Psoas muscle (tissue), 8 donors: ENCODE data around the gene RAVER1. TPM values are rescaled to one million over a fixed set of nuclear protein-coding genes. Genes with fewer than 3 reads are reported as not detected.

Experiments used
- ATAC-seq, 4 donors: fragments of 200-7000 bp; cut with Tn5 transposase; one replicate each; pipeline ENCODE4 v1.9.1; 2020; ENCODE audit warnings: moderate library complexity in 3 of 4, mild to moderate bottlenecking in 2 of 4
- DNase-seq, 2 donors: peaks; one replicate each; pipeline ENCODE4 v3.0.0-alpha.2; 2020
- H3K27ac ChIP-seq: fragments of 200-600 bp; one replicate; pipeline ENCODE4 v1.8.0; 2022
- H3K27me3 ChIP-seq, 3 donors: fragments of 200-600 bp in 1 of 3; one replicate each; pipeline versions ENCODE4 v1.6.1 to v1.8.0; 2013 to 2022; ENCODE audit warnings: low read length in 2 of 3, mild to moderate bottlenecking in 2 of 3, moderate library complexity in 1 of 3; ENCODE audit not compliant: insufficient read depth in 3 of 3
- H3K36me3 ChIP-seq, 2 donors: fragments of 200-600 bp in 1 of 2; one replicate each; pipeline versions ENCODE4 v1.6.1 to v1.8.0; 2013 to 2022; ENCODE audit warnings: low read depth in 1 of 2, mild to moderate bottlenecking in 1 of 2, moderate library complexity in 1 of 2; ENCODE audit not compliant: insufficient read depth in 1 of 2
- H3K4me1 ChIP-seq: fragments of 200-600 bp; one replicate; pipeline ENCODE4 v1.8.0; 2022
- H3K4me3 ChIP-seq: fragments of 200-600 bp; one replicate; pipeline ENCODE4 v1.8.0; 2022; ENCODE audit warnings: mild to moderate bottlenecking
- H3K9me3 ChIP-seq: fragments of 200-600 bp; one replicate; pipeline ENCODE4 v1.8.0; 2022
- CTCF ChIP-seq: fragments of 200-600 bp; IDR thresholded peaks from one replicate; pipeline ENCODE4 v1.8.0; 2022; ENCODE audit warnings: antibody characterized with exemption
- WGBS, 3 donors: extraction: QIAGEN DNeasy Blood & Tissue Kit; methylation state at CpG; one replicate each; pipeline versions ENCODE4 v1.1.6 to v1.1.7; 2013; 5-methylcytosine and 5-hydroxymethylcytosine counted together
- intact Hi-C, 2 donors: fragments of 100-400 bp; cut with DNase I; formaldehyde crosslinking; loops; one replicate each; pipeline versions ENCODE4 v1.11.0 to v1.14.2; 2022
- polyA plus RNA-seq, 3 donors: library from polyadenylated mRNA; stranded (reverse); fragments of 200-250 nt; gene quantifications; one replicate each; pipeline ENCODE4 v1.2.3, GENCODE V29; 2013
- total RNA-seq, 4 donors: library from RNA; stranded (reverse); fragmentation: NEBNext Ultra II Directional in 2 of 4; extraction: Animal tissue kit (Norgen Biotek cat#: 25700) in 2 of 4; gene quantifications; one replicate each; pipeline versions ENCODE4 v1.2.1 to v1.2.4, GENCODE V29; 2021 to 2023
- donor health status: healthy with polysubstance abuse.
- donor health status: DM: no; HTN: no; CAD: no; lungs with moderate emphysema.
- donor health status: Bipolar disorder and iron deficiency.
- donor health status: healthy.
- donor health status: DM: yes; HTN: yes; CAD: no.
- donor health status: DM: no; HTN: no; CAD: no.
- donor health status: DM: no; HTN: no; CAD: no.
- donor health status: DM: yes; HTN: yes; CAD: no.

The RAVER1 gene
- total and polyA plus RNA-seq, 7 donors = 4.3 to 11.2 (median 8.2) TPM

GRCh38 chr19:10305139-10305806 is 28.1 kb downstream of the RAVER1 start:
- intact Hi-C loops = no loop called here
- 76 to 79% (median 77%) methylated on average over 17 of the region's 17 CpGs for WGBS, 3 donors
- Histone ChIP-seq H3K27ac (no peak overlapping the region), H3K4me3 (no peak overlapping the region), H3K9me3 (no peaks in the 10 kb centered on the region), H3K27me3 (peaks cover 0 to 4% (median 0%) of the 10 kb centered on the region in 3 donors), H3K36me3 (peaks cover 0 to 13% of the 10 kb centered on the region in 2 donors), H3K4me1 (no peaks in the 10 kb centered on the region)
- ATAC-seq (peak in 1 of 4 donors; percentile 22), DNase-seq (peak in 1 of 2 donors; percentile 32)
- no peak for TF ChIP-seq CTCF

DNA sequence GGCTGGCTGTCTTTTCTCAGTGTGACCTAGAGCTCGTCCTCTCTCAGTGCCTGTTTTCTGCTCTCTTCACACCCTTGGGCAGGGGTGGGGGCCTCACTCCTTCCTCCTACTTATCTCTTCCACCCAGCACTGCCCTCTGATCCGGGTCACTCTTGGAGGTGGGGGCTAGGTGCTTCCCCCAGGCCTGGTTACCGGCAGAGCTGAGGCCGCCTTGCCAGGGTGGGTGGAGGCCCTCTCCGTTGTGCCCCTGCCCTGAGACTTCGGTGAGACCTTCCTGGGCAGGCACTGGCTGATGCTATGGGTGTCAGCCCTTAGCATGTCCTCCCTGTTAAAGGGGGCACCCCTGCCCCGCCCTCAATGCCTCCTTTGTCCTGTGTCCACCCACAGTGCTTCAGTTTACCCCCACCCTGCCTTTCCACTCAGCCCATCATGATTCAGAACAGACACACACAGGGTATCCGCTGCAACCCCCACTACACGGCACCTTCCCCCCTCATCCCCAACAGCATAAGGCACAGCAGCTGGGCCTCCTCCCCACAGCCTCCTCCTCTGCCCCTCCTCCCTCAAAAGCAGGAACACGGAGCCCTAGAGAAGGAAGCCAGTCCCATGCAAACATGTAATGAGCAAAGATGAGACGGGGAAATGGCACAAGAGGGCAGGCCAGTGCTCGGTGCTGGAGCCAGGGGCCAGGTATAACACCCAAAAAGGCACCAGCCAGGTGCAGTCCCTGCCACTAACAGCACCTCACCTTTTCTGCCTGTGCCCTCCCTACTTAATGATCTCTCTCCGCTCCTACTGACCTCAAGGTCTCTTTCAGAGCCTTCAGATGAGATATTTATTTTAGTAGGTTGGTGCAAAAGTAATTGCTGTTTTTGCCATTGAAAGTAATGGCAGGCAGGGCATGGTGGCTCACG is 33.5 kb downstream of the RAVER1 start:
- WGBS, 3 donors = 39 to 49% (median 46%) methylated on average over 14 of the region's 14 CpGs

GRCh38 chr19:10295847-10296591 is 37.3 kb downstream of the RAVER1 start:
- intact Hi-C loops = no loop called here
- peak overlapping the region; percentile 28 for H3K4me3 ChIP-seq
- peaks cover 16% of the 10 kb centered on the region for H3K4me1 ChIP-seq
- no peak for TF ChIP-seq CTCF
- no peaks in the 10 kb centered on the region for H3K9me3 ChIP-seq
- WGBS, 3 donors = 1 to 5% (median 4%) methylated on average over 46 to 58 of the region's 58 CpGs
- no peak for ATAC-seq
- no peak for DNase-seq
- peaks cover 0 to 69% (median 41%) of the 10 kb centered on the region in 3 donors for H3K27me3 ChIP-seq
- H3K36me3 ChIP-seq = no peaks in the 10 kb centered on the region
- H3K27ac ChIP-seq = no peak overlapping the region

More for the DNA sequence above, 33.5 kb downstream of the RAVER1 start:
- TF ChIP-seq CTCF = no peak
- Histone ChIP-seq H3K27ac (no peak overlapping the region), H3K4me1 (no peaks in the 10 kb centered on the region), H3K36me3 (peaks cover 0 to 4% of the 10 kb centered on the region in 2 donors), H3K9me3 (no peaks in the 10 kb centered on the region), H3K4me3 (no peak overlapping the region), H3K27me3 (peaks cover 0 to 33% (median 13%) of the 10 kb centered on the region in 3 donors)
- ATAC-seq (no peak), DNase-seq (no peak)
- intact Hi-C loops = no loop called here

- Histone ChIP-seq H3K4me3 (peak overlapping the region; percentile 28), H3K4me1 (peaks cover 23% of the 10 kb centered on the region), H3K27me3 (peaks cover 0 to 73% (median 48%) of the 10 kb centered on the region in 3 donors), H3K36me3 (no peaks in the 10 kb centered on the region), H3K27ac (no peak overlapping the region), H3K9me3 (no peaks in the 10 kb centered on the region)
- ATAC-seq (no peak), DNase-seq (no peak)
- no peak for TF ChIP-seq CTCF
- 0 to 2% (median 1%) methylated on average over 48 of the region's 48 CpGs for WGBS, 3 donors
- intact Hi-C loops = no loop called here
Observed at GRCh38 chr19:10295305-10295846, 38.0 kb downstream of the RAVER1 start.
